ENCODE measurements around the gene RNF214.

DNA sequence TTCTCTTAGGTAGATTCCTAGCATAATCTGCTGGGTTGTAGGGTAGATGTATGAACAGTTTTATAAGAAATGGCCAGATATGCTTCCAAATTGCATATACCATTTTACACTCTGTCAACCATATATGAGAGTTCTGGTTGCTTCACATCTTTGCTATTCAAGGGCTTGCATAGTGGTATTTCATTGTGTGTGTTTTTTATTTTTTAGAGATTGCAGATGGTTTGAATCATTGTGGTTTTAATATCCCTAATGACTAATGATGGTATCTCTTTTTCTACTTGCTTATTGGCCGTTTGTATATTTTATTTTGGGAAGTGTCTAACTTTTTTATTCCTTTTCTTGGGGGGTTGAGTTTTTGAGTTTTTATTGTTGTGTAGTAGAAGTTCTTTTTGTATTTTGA is 26.9 kb downstream of the RNF214 start:
- TF ChIP-seq EZH2 (IDR thresholded peaks at IDR 0.05; ENCODE audit: borderline replicate concordance) (no peak), CTCF (IDR thresholded peaks at IDR 0.05; ENCODE audit: poor library complexity) (no peak), EZH2phosphoT487 (IDR thresholded peaks at IDR 0.05; ENCODE audit: low read depth, severe bottlenecking, unreplicated experiment) (no peak)

Measured in hepatocyte (in vitro differentiated cells).